NT2/D1 (cell line): ENCODE results near the gene SEC22B.
"Not testable (repeated sequence)": the region's sequence is repeated elsewhere in the genome, so short reads cannot be mapped to it uniquely, and the experiment has no call there.

Source experiments
- DNase-seq: peaks from one replicate; pipeline ENCODE4 v3.0.0-alpha.2; 2011; ENCODE audit warnings: low read depth, low spot score
- H3K27me3 ChIP-seq: 2 replicates; pipeline ENCODE4 v1.6.0; 2011; ENCODE audit warnings: mild to moderate bottlenecking; ENCODE audit not compliant: insufficient read length, insufficient read depth
- H3K36me3 ChIP-seq: 2 replicates; pipeline ENCODE4 v1.6.1; 2011; ENCODE audit warnings: mild to moderate bottlenecking, low read length, mixed read lengths; ENCODE audit not compliant: insufficient read depth, insufficient read length
- H3K4me1 ChIP-seq: 2 replicates; pipeline ENCODE4 v1.5.1; 2011; ENCODE audit not compliant: insufficient read depth, insufficient read length
- H3K4me3 ChIP-seq: 2 replicates; pipeline ENCODE4 v1.5.1; 2011; ENCODE audit warnings: low read depth; ENCODE audit not compliant: insufficient read length
- H3K9ac ChIP-seq: 2 replicates; pipeline ENCODE4 v1.6.0; 2011; ENCODE audit warnings: low read depth; ENCODE audit not compliant: insufficient read length
- H3K9me3 ChIP-seq: 2 replicates; pipeline ENCODE4 v1.5.1; 2011; ENCODE audit warnings: mild to moderate bottlenecking, low read length; ENCODE audit not compliant: insufficient read depth

SEC22B gene

DNA sequence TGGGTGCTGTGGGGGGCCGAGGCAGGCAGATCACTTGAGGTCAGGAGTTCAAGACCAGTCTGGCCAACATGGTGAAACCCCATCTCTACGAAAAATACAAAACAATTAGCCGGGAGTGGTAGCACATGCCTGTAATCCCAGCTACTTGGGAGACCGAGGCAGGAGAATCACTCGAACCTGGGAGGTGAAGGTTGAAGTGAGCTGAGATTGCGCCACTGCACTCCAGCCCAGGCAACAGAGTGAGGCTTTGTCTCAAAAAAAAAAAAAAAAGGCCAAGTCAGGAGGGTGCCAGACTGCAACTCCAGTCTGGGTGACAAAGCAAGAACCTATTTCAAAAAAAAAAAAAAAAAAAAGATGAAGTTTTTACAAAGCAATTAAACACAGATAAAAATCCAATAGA, 50.1 kb downstream of the SEC22B start:
- not testable (repeated sequence) for H3K9ac ChIP-seq, DNase-seq

DNA sequence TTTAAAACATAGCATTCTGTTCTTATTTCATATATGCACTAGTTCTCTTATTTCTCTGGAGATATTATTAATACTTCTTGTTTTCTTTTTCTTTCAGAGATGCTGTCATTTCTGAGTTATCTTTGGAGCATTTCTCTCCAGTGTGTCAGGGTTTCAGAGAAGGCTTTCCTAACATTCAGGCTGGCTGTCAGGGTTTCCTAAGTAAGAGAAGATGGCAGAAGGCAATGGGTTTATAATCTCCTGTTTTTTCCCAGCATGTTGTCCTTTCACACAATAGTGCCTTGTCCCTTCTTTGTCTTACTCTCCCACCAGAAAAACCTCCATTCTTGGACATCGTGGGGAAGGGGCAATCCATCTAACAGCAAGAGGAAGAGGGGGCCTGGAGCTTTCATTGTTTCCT, 51.7 kb downstream of the SEC22B start:
- DNase-seq, H3K4me1 ChIP-seq, H3K36me3 ChIP-seq, H3K9me3 ChIP-seq, H3K9ac ChIP-seq, H3K4me3 ChIP-seq, H3K27me3 ChIP-seq: not testable (repeated sequence)

More for the DNA sequence above, 50.1 kb downstream of the SEC22B start:
- H3K4me1 ChIP-seq, H3K9me3 ChIP-seq, H3K27me3 ChIP-seq, H3K4me3 ChIP-seq, H3K36me3 ChIP-seq: not testable (repeated sequence)

DNA sequence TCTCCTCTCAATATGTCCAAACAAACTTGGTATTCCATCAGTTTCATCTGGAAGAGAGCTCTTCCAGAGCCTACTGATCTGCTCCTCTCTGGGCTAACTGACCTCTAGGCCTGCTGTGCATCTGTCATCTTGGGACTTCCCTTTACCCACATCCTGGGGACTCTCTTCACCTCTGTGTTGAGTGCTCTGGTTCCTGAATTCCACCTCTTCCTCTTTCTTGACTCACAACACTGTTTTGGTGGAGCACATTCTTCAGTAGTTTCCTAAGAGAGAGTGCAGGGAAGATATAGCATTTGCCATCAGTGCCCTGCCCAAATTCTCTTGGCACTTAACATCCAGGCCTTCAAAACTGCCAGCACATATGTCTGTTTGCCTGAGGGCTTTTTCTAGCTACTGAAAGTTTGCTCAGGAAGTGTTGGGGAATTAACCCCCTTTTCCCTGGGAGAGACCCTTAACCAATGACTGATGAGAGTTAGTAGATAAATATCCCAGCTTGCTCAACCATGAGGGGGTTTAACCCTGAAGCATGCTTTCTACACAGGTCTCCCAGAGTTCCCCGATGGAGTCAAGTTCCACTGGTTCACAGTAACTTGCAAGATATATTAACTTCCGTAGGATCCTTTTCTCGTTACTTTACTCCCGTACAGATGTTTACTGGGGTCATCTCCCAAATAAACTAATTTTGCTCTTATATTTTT, 52.4 kb downstream of the SEC22B start:
- not testable (repeated sequence) for H3K4me3 ChIP-seq, DNase-seq, H3K36me3 ChIP-seq, H3K27me3 ChIP-seq, H3K9me3 ChIP-seq, H3K9ac ChIP-seq, H3K4me1 ChIP-seq

DNA sequence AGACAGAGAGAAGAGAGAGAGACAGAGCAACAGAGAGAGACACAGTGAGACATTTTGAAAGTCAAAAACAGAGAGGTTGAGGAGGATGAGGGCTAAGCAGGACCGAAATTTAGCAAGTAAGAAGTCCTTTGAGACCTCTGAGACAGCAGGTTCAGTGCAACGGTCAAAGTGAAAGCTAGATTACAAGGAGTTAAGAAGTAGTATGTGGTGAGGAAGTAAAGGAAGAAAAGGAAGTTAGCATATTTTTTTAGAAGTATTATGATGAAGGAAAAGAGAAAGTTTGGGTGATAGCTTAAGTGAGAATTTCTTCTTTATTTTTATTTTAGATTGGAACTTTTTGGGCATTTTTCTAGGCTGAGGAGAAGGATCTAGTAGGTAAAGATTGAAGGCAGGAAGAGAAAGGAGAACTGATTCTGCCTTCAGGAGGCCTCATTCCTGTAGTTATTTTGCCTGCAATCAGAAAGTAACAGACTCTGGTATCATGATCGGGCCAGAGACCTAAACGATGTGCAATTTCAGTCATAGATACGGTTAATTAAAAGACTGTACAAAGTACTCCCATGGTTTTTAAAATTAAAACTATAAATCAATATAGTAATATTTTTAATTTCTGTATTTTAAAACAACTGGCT, 53.9 kb downstream of the SEC22B start:
- not testable (repeated sequence) for DNase-seq, H3K27me3 ChIP-seq, H3K4me3 ChIP-seq, H3K9me3 ChIP-seq, H3K9ac ChIP-seq, H3K4me1 ChIP-seq, H3K36me3 ChIP-seq

DNA sequence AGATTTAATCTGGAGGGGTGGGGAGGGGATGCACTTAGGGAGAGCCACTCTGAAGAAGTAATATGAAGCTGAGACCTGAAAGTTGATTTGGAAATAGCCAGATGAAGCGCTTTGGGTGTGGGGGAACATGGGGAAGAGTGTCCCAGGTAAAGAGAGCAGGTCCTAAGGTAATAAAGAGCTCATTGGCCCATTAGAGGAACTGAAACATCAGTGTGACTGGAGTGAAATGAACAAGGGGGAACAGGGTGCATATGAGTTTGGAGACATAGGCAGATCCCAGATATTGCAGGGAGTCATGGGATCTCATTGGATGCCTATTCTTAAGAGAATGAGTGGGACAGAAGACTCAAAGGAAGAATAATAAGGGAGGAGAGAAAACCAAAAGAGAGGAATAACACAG, 54.5 kb downstream of the SEC22B start:
- H3K4me1 ChIP-seq, DNase-seq, H3K27me3 ChIP-seq, H3K9ac ChIP-seq, H3K36me3 ChIP-seq, H3K4me3 ChIP-seq, H3K9me3 ChIP-seq: not testable (repeated sequence)

DNA sequence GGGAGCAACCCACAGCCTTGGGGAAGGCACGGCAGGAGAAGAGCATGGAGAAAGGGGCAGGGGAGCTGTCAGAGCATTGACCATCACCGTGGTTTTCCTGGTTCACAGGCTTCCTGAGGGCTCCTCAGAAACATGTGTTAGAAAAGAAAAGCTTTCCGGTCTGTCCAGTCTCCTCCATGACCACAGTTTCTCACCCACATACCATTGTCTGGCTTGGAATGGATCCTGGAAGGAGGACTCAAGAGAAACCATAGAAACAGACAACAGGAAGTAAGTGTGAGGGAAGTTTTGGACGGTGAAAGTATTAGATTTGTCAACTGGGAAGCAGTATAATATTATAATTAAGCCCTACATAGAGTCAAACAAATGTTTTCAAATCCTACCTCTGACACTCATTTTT, 55.8 kb downstream of the SEC22B start:
- H3K9me3 ChIP-seq, H3K4me3 ChIP-seq, H3K4me1 ChIP-seq, H3K9ac ChIP-seq, DNase-seq, H3K36me3 ChIP-seq, H3K27me3 ChIP-seq: not testable (repeated sequence)

DNA sequence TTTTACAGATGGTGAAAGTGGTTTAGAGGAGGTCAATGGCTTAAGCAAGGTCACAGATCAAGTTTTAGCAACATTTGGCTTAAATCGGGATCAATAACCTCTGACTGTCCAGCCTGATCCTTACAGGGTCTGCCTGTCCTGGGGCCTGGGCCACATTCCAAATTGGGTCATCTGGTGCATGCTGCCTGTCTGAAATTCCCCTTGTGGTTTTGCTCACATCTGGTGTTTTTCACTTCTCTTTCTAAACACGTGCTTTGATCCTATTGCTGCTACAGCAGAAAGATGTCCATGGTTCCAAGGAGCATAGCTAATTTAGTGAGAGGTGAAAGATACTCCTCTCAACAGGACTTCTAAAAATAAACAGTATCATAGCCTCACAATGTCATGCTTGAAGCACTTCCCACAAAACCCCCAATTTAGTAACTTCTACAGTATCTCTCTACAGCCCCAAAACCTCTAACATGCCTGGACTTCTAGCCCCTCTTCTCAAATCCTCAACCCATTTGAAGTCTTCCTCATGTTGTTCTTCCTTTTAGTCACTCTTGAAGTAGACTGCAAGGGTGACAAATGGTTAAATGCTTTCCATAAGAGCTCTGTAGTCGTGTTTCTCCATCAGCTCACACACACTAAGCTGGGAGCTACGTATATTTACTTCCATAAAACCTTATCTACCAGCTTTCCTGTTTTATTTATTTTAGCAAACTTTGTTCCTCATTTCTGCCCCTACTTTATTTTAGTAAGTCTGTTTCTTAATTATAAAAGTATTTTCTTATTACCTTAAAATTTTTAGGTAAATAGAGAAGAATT, 58.7 kb downstream of the SEC22B start:
- not testable (repeated sequence) for H3K27me3 ChIP-seq, H3K9me3 ChIP-seq, H3K4me3 ChIP-seq, DNase-seq, H3K36me3 ChIP-seq, H3K4me1 ChIP-seq, H3K9ac ChIP-seq

DNA sequence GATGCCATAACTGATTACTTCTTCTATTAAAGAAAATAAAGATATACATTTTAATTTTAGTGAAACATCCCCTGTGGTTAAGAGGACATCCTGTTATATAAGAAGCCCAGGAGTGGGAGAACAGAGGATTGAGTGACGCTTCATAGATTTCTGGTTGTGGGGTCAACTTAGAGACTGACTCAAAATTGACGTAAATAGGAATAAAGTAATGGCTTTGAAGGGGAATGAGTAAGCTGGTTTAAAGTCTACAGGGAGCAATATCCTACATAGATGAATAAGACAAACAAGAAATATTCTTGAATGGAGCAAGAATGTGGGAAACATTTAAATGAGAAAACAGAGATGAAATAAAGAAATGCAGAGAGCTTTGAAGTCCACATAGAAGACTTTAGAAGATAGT, 60.2 kb downstream of the SEC22B start:
- not testable (repeated sequence) for H3K36me3 ChIP-seq, H3K9ac ChIP-seq, H3K4me3 ChIP-seq, H3K9me3 ChIP-seq, DNase-seq, H3K4me1 ChIP-seq, H3K27me3 ChIP-seq

DNA sequence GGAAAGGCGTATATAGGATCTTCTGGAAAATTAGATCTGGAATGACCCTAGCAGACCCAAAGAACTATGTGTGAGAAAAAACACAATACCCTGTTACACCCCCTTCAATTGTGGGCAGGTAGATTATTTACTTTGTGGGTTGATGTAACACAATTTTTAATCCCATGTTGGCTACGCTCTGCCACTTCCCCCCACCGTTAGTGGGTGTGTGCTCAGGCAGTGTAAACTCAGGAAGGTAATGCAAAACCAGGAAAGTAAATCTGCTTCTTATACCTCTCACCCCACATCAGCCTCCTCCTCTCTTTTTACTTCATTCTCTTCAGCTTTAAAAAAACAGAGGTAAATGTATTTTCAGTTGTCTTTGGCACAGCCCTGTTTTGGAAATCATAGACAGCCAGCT, 63.2 kb downstream of the SEC22B start:
- not testable (repeated sequence) for H3K9ac ChIP-seq, DNase-seq, H3K9me3 ChIP-seq, H3K4me1 ChIP-seq, H3K27me3 ChIP-seq, H3K36me3 ChIP-seq, H3K4me3 ChIP-seq

DNA sequence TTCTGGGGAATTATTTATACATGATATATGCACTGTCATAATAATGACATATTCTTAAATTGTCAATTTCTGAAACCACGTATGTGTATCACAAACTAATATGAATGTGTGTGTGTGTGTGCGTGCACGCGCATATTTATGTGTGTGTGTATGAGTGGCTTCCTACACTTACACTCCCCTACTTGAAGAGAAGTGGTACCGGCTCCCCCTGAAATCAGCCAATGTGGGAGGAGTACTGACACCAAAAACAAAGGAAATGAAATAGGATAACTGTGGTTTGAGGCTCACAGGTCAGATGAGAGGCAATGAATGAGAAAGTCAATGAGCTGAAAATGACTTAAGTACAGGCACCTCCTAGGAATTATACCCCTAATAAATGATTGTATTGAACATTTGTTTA, 64.1 kb downstream of the SEC22B start:
- H3K4me3 ChIP-seq, DNase-seq, H3K4me1 ChIP-seq, H3K9ac ChIP-seq, H3K27me3 ChIP-seq, H3K9me3 ChIP-seq, H3K36me3 ChIP-seq: not testable (repeated sequence)

DNA sequence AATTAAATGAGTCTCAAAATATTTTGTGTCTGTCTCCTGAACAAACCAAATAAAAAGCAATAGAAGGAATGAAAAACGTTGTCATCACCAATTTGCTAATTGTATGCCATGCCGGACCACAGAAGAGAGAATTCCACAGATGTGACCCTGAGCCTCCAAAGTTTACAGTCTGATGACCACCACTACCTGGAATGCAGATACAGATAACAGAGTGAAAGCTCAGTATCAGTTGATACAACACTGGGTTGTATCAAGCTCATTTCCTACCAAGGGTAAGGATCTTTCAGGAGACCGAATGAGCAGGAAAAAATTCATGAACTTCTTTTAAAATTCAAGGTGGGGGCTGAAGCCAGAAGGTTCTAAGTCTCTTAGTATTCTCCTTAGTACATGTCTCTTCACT, 64.5 kb downstream of the SEC22B start:
- H3K27me3 ChIP-seq, H3K4me1 ChIP-seq, H3K36me3 ChIP-seq, H3K4me3 ChIP-seq, H3K9me3 ChIP-seq, DNase-seq, H3K9ac ChIP-seq: not testable (repeated sequence)

DNA sequence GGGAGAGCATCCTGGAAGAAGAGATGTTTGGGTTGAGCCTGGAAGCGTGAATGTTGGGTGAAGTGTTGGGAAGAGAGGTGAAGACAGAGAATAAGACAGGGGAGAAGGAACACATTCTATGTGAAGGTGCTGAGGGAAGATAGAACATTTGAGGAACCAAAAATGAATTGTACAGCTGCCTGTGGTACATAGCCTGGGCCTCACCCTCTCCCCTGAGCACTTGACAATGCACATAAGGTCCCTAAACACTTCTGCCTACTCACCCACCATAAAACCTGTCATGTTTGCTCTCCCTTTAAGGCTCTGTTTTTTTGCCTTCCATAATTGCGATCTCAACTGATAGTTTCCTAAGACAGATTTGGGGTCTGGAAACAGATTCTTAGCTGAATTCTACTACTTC, 65.3 kb downstream of the SEC22B start:
- not testable (repeated sequence) for H3K4me1 ChIP-seq, H3K9me3 ChIP-seq, H3K4me3 ChIP-seq, DNase-seq, H3K27me3 ChIP-seq, H3K9ac ChIP-seq, H3K36me3 ChIP-seq
